Choroid plexus epithelial cell (primary cell): Measurements from ENCODE around the gene B4GALT2.

ENCODE experiments used
- DNase-seq: peaks from one replicate; pipeline ENCODE4 v3.0.0-alpha.2; 2010; ENCODE audit warnings: low read depth
- H3K4me3 ChIP-seq: 2 replicates; pipeline ENCODE4 v1.5.1; 2011; ENCODE audit warnings: low read depth, mild to moderate bottlenecking, control low read depth, low read length, moderate library complexity
- CTCF ChIP-seq: conservative IDR thresholded peaks from 2 replicates; pipeline ENCODE4 v1.5.1; 2011; ENCODE audit warnings: low read depth, mild to moderate bottlenecking, control low read depth, inconsistent platforms, low read length, moderate library complexity

The B4GALT2 gene

DNA sequence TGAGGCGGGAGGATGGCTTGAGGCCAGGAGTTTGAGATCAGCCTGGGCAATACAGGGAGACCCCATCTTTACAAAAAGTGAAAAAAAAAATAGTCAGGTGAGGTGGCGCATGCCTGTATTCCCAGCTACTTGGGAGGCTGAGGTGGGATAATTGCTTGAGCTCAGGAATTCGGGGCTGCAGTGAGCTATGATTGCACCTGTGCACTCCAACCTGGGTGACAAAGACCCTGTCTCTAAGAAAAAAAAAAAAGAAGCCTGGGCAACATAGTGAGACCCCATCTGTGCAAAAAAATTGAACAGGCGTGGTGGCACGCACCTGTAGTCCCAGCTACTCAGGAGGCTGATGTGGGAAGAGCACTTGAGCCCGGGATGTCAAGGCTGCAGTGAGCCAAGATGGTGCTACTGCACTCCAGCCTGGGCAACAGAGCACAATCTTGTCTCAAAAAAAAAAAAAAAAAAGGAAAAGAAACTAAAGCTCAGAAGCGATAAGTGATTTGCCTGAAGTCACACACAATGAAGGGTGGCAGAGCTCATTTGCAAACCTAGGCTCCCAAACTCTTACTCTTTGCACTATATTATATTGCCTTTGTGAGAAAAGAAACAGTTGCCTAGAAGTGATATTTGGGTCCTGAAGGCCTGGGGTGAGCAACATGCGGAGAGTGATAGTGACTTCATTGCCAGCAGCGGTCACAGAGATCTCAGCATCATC lies 14.3 kb downstream of the B4GALT2 start:
- H3K4me3 ChIP-seq, result no peak overlapping the region
- no peak for TF ChIP-seq CTCF
- no peak for DNase-seq

GRCh38 chr1:43994071-43994470 lies 15.1 kb downstream of the B4GALT2 start:
- no peak for TF ChIP-seq CTCF
- no peak overlapping the region for H3K4me3 ChIP-seq
- no peak for DNase-seq

DNA sequence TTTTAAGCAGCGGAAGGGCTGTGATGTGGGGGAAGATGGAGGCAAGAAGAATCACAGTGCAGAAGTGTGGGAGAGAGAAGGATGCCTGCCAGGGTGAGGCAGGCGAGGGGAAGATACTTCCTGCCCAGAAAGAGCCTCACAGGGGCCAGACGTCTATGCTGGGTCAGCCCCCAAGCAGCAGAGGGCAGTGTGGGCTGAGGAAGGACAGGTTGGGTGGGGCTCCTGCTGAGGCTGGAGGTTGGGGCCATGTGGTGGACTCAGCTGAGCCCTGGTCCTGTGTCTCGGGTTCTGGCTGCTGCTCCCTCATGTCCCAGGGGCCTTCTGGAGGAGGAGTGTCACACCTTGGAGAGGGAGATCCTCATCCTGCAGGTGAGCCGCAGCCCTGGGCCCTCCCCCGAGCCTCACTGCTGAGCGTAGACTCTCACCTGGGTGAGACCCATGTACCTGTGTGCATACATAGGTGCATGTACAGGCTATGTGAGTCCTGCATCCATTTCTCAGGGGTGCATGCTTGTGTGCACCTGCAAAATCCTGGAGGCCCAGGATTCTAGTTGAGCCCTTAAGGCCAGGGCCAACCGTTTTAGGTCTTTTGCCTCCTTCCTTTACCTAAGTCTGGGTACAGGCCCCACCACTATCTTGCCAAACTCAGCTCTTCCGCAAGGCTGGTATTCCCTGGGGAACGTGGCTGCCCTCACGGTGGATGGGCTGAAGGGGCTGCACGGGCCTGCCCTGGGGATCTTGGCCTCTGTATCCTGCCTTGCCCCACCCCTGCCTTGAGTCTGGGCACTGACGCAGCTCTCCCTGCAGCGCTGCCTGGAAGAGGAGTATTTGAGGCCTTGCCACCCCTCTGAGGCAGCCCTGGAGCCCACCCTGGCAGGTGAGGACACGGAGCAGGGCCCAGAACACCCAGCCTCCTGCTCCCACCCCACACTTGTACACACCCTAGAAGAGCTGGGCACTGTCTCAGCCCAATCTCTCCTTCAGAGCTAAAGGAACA lies 16.1 kb downstream of the B4GALT2 start:
- peak; percentile 44 for TF ChIP-seq CTCF
- peak; percentile 24 for DNase-seq
- no peak overlapping the region for H3K4me3 ChIP-seq

- no peak overlapping the region for H3K4me3 ChIP-seq
- TF ChIP-seq CTCF, result no peak
These were observed 17.1 kb downstream of the B4GALT2 start for GRCh38 chr1:43995984-43996732.

GRCh38 chr1:43996733-43997115 lies 17.7 kb downstream of the B4GALT2 start:
- no peak for DNase-seq
- no peak overlapping the region for H3K4me3 ChIP-seq
- TF ChIP-seq CTCF, result no peak

More at GRCh38 chr1:43995984-43996732, 17.1 kb downstream of the B4GALT2 start:
- no peak for DNase-seq

- no peak overlapping the region for H3K4me3 ChIP-seq
- TF ChIP-seq CTCF, result no peak
- DNase-seq, result no peak
These were observed 18.4 kb downstream of the B4GALT2 start for GRCh38 chr1:43997295-43997999.
